ENCODE data around the gene KHDRBS1.

KHDRBS1 gene

DNA sequence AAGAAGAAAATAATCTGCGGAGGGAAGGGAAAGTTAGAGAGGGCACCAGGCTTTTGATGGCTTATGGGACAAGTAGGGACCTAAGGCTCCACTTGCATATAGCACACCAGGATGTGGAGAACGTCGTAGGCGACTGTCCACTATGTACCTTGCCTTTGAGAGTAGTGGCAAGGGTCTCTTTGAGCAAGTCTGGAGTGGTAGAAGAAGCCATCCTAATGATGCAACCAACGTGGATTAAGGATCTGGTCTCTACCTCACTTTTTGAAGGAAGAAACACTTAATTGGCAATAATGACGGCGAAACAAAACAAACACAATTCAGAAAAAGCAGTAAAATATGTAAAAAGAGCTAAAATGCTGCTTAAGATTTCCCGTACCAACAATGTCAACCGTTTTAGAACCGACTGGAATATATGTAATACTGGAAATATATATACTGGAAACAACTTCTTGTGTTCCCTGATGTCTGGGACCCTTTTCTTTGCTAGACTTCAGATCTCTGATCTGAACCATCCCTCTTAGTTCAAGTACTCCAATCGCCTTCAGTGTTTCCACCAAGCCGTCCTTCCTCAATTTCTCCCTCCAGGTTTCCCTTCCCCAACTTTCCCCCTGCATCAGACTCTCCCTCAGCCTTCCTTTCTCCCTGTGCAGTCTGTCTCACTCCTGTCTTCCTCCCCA lies 821 bp upstream of the KHDRBS1 start:
- Histone ChIP-seq H3K79me2 (ENCODE audit: control insufficient read depth, low read length) (peaks cover 42% of the 10 kb centered on the region), H4K20me1 (ENCODE audit: control insufficient read depth, insufficient read depth, low read depth, low read length) (peaks cover 18% of the 10 kb centered on the region), H3K27ac (ENCODE audit: low read depth, low read length) (peak overlapping the region; percentile 78), H3K9me3 (ENCODE audit: control insufficient read depth, insufficient read depth, low read length) (no peaks in the 10 kb centered on the region), H3K36me3 (ENCODE audit: control insufficient read depth, low read length) (peaks cover 36% of the 10 kb centered on the region), H3F3A (ENCODE audit: control insufficient read depth, insufficient read depth) (no peaks in the 10 kb centered on the region), H3K27me3 (ENCODE audit: control insufficient read depth, low read length) (no peaks in the 10 kb centered on the region), H3K9me2 (replicated peaks; ENCODE audit: control insufficient read depth, low read length) (no peaks in the 10 kb centered on the region), H3K4me1 (ENCODE audit: control insufficient read depth, low read length) (peaks cover 28% of the 10 kb centered on the region), H3K4me2 (ENCODE audit: low read length) (peak overlapping the region; percentile 79), H3K4me3 (ENCODE audit: low read length) (peak overlapping the region; percentile 82)
- TF ChIP-seq EZH2phosphoT487 (IDR thresholded peaks at IDR 0.05; ENCODE audit: borderline replicate concordance, low read length) = no peak
- TF ChIP-seq, protein P1, sequence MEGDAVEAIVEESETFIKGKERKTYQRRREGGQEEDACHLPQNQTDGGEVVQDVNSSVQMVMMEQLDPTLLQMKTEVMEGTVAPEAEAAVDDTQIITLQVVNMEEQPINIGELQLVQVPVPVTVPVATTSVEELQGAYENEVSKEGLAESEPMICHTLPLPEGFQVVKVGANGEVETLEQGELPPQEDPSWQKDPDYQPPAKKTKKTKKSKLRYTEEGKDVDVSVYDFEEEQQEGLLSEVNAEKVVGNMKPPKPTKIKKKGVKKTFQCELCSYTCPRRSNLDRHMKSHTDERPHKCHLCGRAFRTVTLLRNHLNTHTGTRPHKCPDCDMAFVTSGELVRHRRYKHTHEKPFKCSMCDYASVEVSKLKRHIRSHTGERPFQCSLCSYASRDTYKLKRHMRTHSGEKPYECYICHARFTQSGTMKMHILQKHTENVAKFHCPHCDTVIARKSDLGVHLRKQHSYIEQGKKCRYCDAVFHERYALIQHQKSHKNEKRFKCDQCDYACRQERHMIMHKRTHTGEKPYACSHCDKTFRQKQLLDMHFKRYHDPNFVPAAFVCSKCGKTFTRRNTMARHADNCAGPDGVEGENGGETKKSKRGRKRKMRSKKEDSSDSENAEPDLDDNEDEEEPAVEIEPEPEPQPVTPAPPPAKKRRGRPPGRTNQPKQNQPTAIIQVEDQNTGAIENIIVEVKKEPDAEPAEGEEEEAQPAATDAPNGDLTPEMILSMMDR (IDR thresholded peaks at IDR 0.05; ENCODE audit: low read depth, low read length, poor library complexity, severe bottlenecking) = no peak

DNA sequence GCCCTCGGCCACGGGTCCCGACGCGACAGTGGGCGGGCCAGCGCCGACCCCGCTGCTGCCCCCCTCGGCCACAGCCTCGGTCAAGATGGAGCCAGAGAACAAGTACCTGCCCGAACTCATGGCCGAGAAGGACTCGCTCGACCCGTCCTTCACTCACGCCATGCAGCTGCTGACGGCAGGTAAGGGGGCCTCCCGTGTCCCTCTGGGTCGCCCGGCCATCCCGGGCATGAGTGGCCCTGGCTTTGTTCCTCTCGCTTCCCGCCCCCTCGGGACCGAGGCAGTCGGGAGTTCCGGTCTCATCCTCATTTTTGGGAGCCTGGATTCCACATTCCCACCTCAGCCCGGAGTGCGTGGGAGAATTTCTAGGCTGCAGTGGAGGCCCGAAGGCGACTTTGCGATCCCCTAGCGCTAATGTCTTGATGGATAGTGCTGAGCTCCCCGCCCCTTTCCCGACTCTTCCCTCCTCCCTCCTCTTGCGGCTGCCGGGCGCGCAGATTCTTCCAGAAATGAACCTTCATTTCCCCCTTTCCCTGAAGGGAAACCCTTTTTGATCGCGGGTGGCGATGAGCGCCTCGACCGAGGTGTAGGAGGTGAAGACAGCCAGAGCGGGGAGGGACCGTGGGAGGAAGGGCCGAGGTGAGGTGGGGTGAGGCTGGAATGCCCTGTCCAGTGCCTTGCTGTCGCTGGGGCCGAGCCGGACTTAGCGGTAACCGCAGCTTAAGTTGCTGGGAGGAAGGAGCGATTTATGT lies 705 bp downstream of the KHDRBS1 start:
- H3K27ac ChIP-seq (ENCODE audit: low read depth, low read length) = peak overlapping the region; percentile 82
- H3K4me1 ChIP-seq (ENCODE audit: control insufficient read depth, low read length) = peaks cover 39% of the 10 kb centered on the region
- peaks cover 24% of the 10 kb centered on the region for H4K20me1 ChIP-seq (ENCODE audit: control insufficient read depth, insufficient read depth, low read depth, low read length)
- peak overlapping the region; percentile 82 for H3K4me3 ChIP-seq (ENCODE audit: low read length)
- no peaks in the 10 kb centered on the region for H3K27me3 ChIP-seq (ENCODE audit: control insufficient read depth, low read length)
- no peaks in the 10 kb centered on the region for H3K9me3 ChIP-seq (ENCODE audit: control insufficient read depth, insufficient read depth, low read length)
- no peaks in the 10 kb centered on the region for H3K9me2 ChIP-seq (replicated peaks; ENCODE audit: control insufficient read depth, low read length)
- peak overlapping the region; percentile 72 for H3K4me2 ChIP-seq (ENCODE audit: low read length)
- H3F3A ChIP-seq (ENCODE audit: control insufficient read depth, insufficient read depth) = no peaks in the 10 kb centered on the region
- H3K36me3 ChIP-seq (ENCODE audit: control insufficient read depth, low read length) = peaks cover 43% of the 10 kb centered on the region
- TF ChIP-seq, protein P1 (IDR thresholded peaks at IDR 0.05; ENCODE audit: low read depth, low read length, poor library complexity, severe bottlenecking) = no peak
- TF ChIP-seq EZH2phosphoT487 (IDR thresholded peaks at IDR 0.05; ENCODE audit: borderline replicate concordance, low read length) = no peak
- peaks cover 57% of the 10 kb centered on the region for H3K79me2 ChIP-seq (ENCODE audit: control insufficient read depth, low read length)

DNA sequence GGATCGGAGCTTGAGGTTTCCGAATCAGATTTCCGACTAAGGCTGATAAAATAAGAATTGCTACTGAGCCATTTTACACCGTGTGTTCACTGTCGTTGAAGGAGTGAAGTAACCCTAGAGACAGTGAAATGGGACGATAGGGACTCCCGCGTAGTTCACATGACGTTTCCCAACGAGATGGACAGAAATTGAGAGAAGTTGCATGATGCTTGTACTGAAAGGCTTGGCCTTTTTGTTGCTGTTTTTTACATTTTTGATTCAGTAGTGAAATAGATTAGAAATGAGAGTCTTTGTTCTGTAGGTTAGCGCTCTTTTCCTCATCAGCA lies 1.2 kb downstream of the KHDRBS1 start:
- peaks cover 45% of the 10 kb centered on the region for H3K4me1 ChIP-seq (ENCODE audit: control insufficient read depth, low read length)
- peak overlapping the region; percentile 72 for H3K4me2 ChIP-seq (ENCODE audit: low read length)
- no peaks in the 10 kb centered on the region for H3K27me3 ChIP-seq (ENCODE audit: control insufficient read depth, low read length)
- TF ChIP-seq, protein P1 (IDR thresholded peaks at IDR 0.05; ENCODE audit: low read depth, low read length, poor library complexity, severe bottlenecking) = no peak
- TF ChIP-seq EZH2phosphoT487 (IDR thresholded peaks at IDR 0.05; ENCODE audit: borderline replicate concordance, low read length) = no peak
- H3K4me3 ChIP-seq (ENCODE audit: low read length) = peak overlapping the region; percentile 82
- peak overlapping the region; percentile 82 for H3K27ac ChIP-seq (ENCODE audit: low read depth, low read length)
- peaks cover 29% of the 10 kb centered on the region for H4K20me1 ChIP-seq (ENCODE audit: control insufficient read depth, insufficient read depth, low read depth, low read length)
- H3K9me3 ChIP-seq (ENCODE audit: control insufficient read depth, insufficient read depth, low read length) = no peaks in the 10 kb centered on the region
- peaks cover 63% of the 10 kb centered on the region for H3K79me2 ChIP-seq (ENCODE audit: control insufficient read depth, low read length)
- peaks cover 48% of the 10 kb centered on the region for H3K36me3 ChIP-seq (ENCODE audit: control insufficient read depth, low read length)
- H3F3A ChIP-seq (ENCODE audit: control insufficient read depth, insufficient read depth) = no peaks in the 10 kb centered on the region
- no peaks in the 10 kb centered on the region for H3K9me2 ChIP-seq (replicated peaks; ENCODE audit: control insufficient read depth, low read length)
